Common myeloid progenitor, CD34-positive (primary cell): ENCODE results near the gene IFNA10.
"Not testable (repeated sequence)": the region's sequence is repeated elsewhere in the genome, so short reads cannot be mapped to it uniquely, and the experiment has no call there.

ENCODE experiments used
- CTCF ChIA-PET: fragments of 350-600 bp; sonication (Branson Sonifier 250); formaldehyde crosslinking; loops from one replicate; lab custom pipeline; 2021; ENCODE audit warnings: antibody characterized with exemption; lab: Charles Lee
- POLR2A ChIA-PET: fragments of 350-600 bp; sonication (Branson Sonifier 250); formaldehyde crosslinking; loops from one replicate; lab custom pipeline; 2021; ENCODE audit warnings: antibody characterized with exemption; lab: Charles Lee
- DNase-seq, 3 donors: peaks; one replicate each; pipeline versions ENCODE4 v3.0.0 to v3.0.0-alpha.2; 2013
- H3K27ac ChIP-seq, 2 experiments: 1 replicate in 1 of 2; 2 replicates in 1 of 2; pipeline ENCODE4 v1.7.0; 2013; ENCODE audit warnings: inconsistent platforms in 2 of 2, low read length in 2 of 2, mild to moderate bottlenecking in 2 of 2, low read depth in 1 of 2, moderate library complexity in 1 of 2; ENCODE audit not compliant: severe bottlenecking in 2 of 2, insufficient read depth in 1 of 2, poor library complexity in 1 of 2
- H3K27me3 ChIP-seq, 5 experiments: replicated peaks in 2 of 5; 1 replicate in 3 of 5; 2 replicates in 2 of 5; pipeline versions ENCODE4 v1.6.1 to v1.7.0; 2013; ENCODE audit warnings: low read length in 4 of 5, mild to moderate bottlenecking in 2 of 5, moderate library complexity in 2 of 5, inconsistent platforms in 1 of 5; ENCODE audit not compliant: insufficient read depth in 5 of 5, control insufficient read depth in 4 of 5
- H3K36me3 ChIP-seq, 4 experiments: 1 replicate in 2 of 4; 2 replicates in 2 of 4; pipeline versions ENCODE4 v1.6.1 to v1.7.0; 2013; ENCODE audit warnings: low read length in 3 of 4, control low read depth in 1 of 4, mild to moderate bottlenecking in 1 of 4; ENCODE audit not compliant: control insufficient read depth in 4 of 4, insufficient read depth in 4 of 4
- H3K4me1 ChIP-seq, 4 experiments: 1 replicate in 3 of 4; 2 replicates in 1 of 4; pipeline versions ENCODE4 v1.6.1 to v1.7.1; 2013; ENCODE audit warnings: low read length in 3 of 4, mild to moderate bottlenecking in 3 of 4, control low read depth in 1 of 4, inconsistent platforms in 1 of 4, moderate library complexity in 1 of 4; ENCODE audit not compliant: control insufficient read depth in 4 of 4, insufficient read depth in 4 of 4; ENCODE audit errors: control extremely low read depth in 1 of 4
- H3K4me3 ChIP-seq, 7 experiments: 1 replicate in 4 of 7; 2 replicates in 3 of 7; pipeline versions ENCODE4 v1.5.1 to v1.7.0; 2013; ENCODE audit warnings: mild to moderate bottlenecking in 7 of 7, low read length in 6 of 7, moderate library complexity in 6 of 7, inconsistent platforms in 2 of 7, low read depth in 2 of 7, control low read depth in 1 of 7; ENCODE audit not compliant: insufficient read depth in 4 of 7, control insufficient read depth in 1 of 7; ENCODE audit errors: extremely low read depth in 1 of 7
- H3K9me3 ChIP-seq, 5 experiments: 1 replicate in 4 of 5; 2 replicates in 1 of 5; pipeline versions ENCODE4 v1.6.1 to v1.7.1; 2013; ENCODE audit warnings: low read length in 4 of 5, mild to moderate bottlenecking in 2 of 5, inconsistent platforms in 1 of 5, low read depth in 1 of 5, moderate library complexity in 1 of 5; ENCODE audit not compliant: control insufficient read depth in 4 of 5, insufficient read depth in 2 of 5; ENCODE audit errors: control extremely low read depth in 1 of 5
- WGBS: methylation state at CpG from one replicate; pipeline ENCODE4 v1.1.5; 2013; ENCODE audit not compliant: insufficient coverage; 5-methylcytosine and 5-hydroxymethylcytosine counted together

Gene IFNA10

GRCh38 chr9:21194867-21195776, 11.8 kb downstream of the IFNA10 start:
- 100% methylated on average over 1 of the region's 6 CpGs for WGBS
- H3K4me1 ChIP-seq, H3K27ac ChIP-seq, H3K27me3 ChIP-seq, H3K9me3 ChIP-seq, H3K36me3 ChIP-seq: not testable (repeated sequence)
- peak overlapping the region in 1 of 7 experiments; percentile 45 for H3K4me3 ChIP-seq
- POLR2A ChIA-PET: interaction anchor here (0.6 kb wide), 1 partner anchor 265 kb away, joined by 3 read pairs; no protein-coding TSS in a partner anchor
- CTCF ChIA-PET: interaction anchor here (0.7 to 2.1 kb wide), 13 partner anchors 9 to 586 kb away, joined by 3 to 16 read pairs (median 5); no protein-coding TSS in a partner anchor
- DNase-seq: peak; percentile 31 to 55 (median 46)

GRCh38 chr9:21187487-21187886, 19.5 kb downstream of the IFNA10 start, which contains the start of gene IFNA4:
IFNA4 (minus strand) TSS chr9:21187587; CDS start chr9:21187531, 56 bp downstream.
- WGBS: no CpG with 5 or more reads among the region's 3 CpGs
- H3K27ac ChIP-seq, POLR2A ChIA-PET, DNase-seq, H3K4me3 ChIP-seq, H3K9me3 ChIP-seq, H3K36me3 ChIP-seq, H3K4me1 ChIP-seq, H3K27me3 ChIP-seq: not testable (repeated sequence)
- CTCF ChIA-PET: interaction anchor here (0.9 kb wide), 1 partner anchor 24 kb away, joined by 3 read pairs; no protein-coding TSS in a partner anchor

DNA sequence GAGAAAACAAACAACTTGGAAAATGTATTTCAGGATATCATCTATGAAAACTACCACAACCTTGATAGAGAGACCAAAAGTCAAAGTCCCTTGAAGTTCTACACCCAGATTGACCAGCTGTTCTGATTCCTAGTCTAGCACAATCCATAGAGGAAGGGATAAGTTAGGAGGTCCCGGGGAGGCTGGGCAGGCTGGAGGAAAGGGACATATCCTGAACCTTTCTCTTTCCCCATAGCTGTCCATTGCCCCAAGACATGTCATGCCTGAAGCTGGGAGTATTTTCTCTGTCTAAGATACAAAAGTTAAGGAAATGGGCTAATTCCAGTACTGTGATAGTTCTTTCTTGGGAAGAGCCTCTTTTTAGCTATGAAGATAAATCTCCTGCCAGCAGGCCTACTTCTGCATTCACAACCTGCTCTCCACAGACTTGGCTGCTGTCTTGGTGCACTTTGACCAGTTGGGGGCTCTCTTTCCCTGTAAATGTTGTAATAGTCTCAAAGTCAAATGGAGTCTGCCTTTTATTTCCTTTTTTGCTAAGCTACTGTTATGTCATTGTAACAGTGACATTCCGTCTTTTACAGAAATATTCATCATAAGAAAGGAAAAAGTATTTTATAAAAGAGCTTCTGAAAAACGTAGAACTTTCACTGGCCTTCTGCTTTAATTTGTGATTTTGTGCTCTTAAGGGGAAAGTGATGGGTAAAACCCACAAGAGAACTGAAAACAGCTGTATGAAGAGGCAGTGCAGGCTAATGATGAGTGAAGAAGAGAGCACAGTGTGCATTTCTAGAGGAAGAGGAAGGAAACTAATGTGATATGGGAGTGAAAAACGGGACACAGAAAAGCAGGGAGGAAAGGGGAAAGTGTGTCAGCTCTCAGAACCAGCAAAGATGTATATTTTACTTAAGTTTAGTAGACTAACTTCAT, 23.9 kb downstream of the IFNA10 start:
- DNase-seq: peak; percentile 38 to 72 (median 69)
- H3K36me3 ChIP-seq, H3K27ac ChIP-seq, POLR2A ChIA-PET, H3K4me1 ChIP-seq, H3K27me3 ChIP-seq, H3K4me3 ChIP-seq, H3K9me3 ChIP-seq: not testable (repeated sequence)
- CTCF ChIA-PET: interaction anchor here (0.7 to 2.6 kb wide), 11 partner anchors 9 to 283 kb away, joined by 3 to 16 read pairs (median 4); no protein-coding TSS in a partner anchor
- no CpG with 5 or more reads among the region's 4 CpGs for WGBS

DNA sequence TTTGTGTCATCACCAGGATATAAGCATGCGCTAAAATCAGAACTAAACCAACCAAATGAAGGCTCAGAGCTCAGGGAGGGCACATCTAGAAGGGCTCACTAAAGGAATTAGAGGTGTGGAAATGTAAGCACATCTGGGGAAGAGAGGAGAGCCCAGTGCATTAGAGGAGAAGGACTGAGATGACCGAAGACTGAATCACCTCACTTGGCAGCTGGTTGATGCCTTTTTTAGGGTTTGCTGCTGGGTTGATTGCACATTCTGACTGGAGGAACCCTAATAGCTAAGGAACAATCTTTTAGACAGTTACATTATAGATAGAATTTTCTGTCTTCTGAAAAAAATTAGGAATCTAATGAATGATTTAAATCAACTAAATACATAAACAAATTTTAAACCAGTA, 32.3 kb downstream of the IFNA10 start:
- no peak for DNase-seq
- Histone ChIP-seq H3K36me3 (no peaks in the 10 kb centered on the region), H3K9me3 (no peaks in the 10 kb centered on the region), H3K4me1 (no peaks in the 10 kb centered on the region), H3K4me3 (no peak overlapping the region), H3K27ac (no peak overlapping the region), H3K27me3 (no peaks in the 10 kb centered on the region)
- ChIA-PET POLR2A (no interaction called here), CTCF (interaction anchor here (2.1 kb wide), 1 partner anchor 9 kb away, joined by 10 read pairs; no protein-coding TSS in a partner anchor)
- WGBS: no CpG with 5 or more reads among the region's 2 CpGs

DNA sequence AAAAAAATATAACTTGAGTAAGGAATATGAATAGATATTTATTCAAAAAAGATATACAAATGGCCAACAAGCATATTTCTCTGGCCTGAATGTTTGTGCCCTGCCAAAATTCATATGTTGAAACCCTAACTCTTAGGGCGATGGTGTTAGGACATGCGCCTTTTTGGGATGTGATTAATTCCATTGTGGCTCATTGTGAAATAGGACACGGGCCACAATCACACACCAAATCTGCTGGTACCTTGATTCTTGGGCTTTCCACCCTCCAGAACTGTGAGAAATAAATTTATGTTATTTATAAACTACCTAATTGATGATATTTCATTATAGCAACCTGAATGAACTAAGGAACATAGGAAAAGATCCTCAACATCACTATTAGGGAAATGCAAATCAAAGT, 34.8 kb downstream of the IFNA10 start:
- DNase-seq: no peak
- Histone ChIP-seq H3K36me3 (no peaks in the 10 kb centered on the region), H3K27me3 (no peaks in the 10 kb centered on the region), H3K4me1 (no peaks in the 10 kb centered on the region), H3K9me3 (no peaks in the 10 kb centered on the region), H3K4me3 (no peak overlapping the region), H3K27ac (no peak overlapping the region)
- WGBS: no CpG with 5 or more reads among the region's 3 CpGs
- ChIA-PET CTCF (no interaction called here), POLR2A (no interaction called here)

DNA sequence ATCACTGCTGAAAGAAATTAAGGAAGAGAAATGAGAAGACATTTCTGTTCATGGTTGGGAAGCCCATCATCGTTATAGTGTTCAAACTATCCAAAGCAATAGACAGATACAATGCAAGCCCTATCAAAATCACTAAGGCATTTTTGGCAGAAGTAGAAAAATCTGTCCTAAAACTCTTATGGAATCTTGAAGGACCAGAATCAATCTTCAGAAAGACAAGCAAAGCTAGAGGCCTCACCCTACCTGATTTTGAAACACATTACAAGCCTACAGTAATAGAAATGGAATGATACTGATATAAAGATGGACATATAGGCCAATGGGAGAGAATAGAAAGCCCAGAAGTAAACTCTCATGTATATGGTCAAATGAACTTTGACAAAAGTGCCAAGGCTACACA, 35.6 kb downstream of the IFNA10 start:
- Histone ChIP-seq H3K27me3 (no peaks in the 10 kb centered on the region), H3K4me1 (no peaks in the 10 kb centered on the region), H3K9me3 (no peaks in the 10 kb centered on the region), H3K27ac (no peak overlapping the region), H3K4me3 (no peak overlapping the region), H3K36me3 (no peaks in the 10 kb centered on the region)
- POLR2A ChIA-PET: no interaction called here
- CTCF ChIA-PET: no interaction called here
- no peak for DNase-seq
- no CpG with 5 or more reads among the region's 1 CpG for WGBS
